ENCODE results near the gene TGFBR2. TPM values are rescaled to one million over a fixed set of nuclear protein-coding genes. Genes with fewer than 3 reads are reported as not detected.

Gene TGFBR2
- total RNA-seq, 1 experiment from 2014 or later: 22.5 TPM

DNA sequence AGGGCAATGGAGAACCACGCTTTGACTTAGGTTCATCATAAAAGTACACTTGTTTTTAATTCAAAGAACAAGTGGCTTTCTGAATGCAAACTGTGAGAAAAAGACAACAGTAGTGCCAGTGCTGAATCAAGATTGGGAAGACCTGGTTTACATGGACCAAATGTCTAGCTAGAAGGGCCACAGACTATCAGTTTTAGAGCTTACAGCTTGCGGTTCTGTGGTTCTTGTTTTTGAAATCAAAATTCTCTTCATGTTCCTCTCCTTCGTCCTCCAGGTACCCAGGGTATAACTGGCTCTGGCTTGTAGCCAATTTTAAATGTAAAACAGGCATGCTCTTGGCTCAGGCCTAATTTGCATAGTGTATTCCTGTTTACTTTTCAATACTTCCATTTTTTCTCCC lies 124.6 kb downstream of the TGFBR2 start:
- intact Hi-C loops (cut with micrococcal nuclease): no loop called here
- Histone ChIP-seq H3K4me1 (ENCODE audit: control insufficient read depth in 1 of 2, insufficient read depth in 2 of 2, low read length in 2 of 2) (no peaks in the 10 kb centered on the region), H3K79me2 (ENCODE audit: insufficient read depth, low read length) (no peaks in the 10 kb centered on the region), H3K27ac (ENCODE audit: low read depth, low read length) (no peak overlapping the region), H3K9ac (ENCODE audit: low read length) (no peak overlapping the region), H3K9me3 (ENCODE audit: control insufficient read depth in 1 of 2, insufficient read depth in 1 of 2, low read depth in 1 of 2, low read length in 2 of 2) (no peaks in the 10 kb centered on the region), H3K9me2 (ENCODE audit: insufficient read depth) (no peaks in the 10 kb centered on the region), H4K20me1 (ENCODE audit: insufficient read depth) (no peaks in the 10 kb centered on the region), H2AFZ (ENCODE audit: low read depth, low read length, poor library complexity, severe bottlenecking) (no peak overlapping the region), H3K4me2 (ENCODE audit: low read length) (no peak overlapping the region), H3K27me3 (ENCODE audit: insufficient read depth, low read length) (no peaks in the 10 kb centered on the region), H3K4me3 (replicated peaks in 1 of 2; ENCODE audit: low read depth in 1 of 2, low read length in 2 of 2) (no peak overlapping the region), H3K36me3 (ENCODE audit: control insufficient read depth in 1 of 2, insufficient read depth in 2 of 2, low read length in 2 of 2) (no peaks in the 10 kb centered on the region)
- CTCF ChIA-PET: no interaction called here
- DNase-seq (ENCODE audit: low read depth, low spot score) (no peak), ATAC-seq (no peak)
- RAD21 ChIA-PET (ENCODE audit: low non-redundant PET in 1 of 2, low total read pairs in 2 of 2, uncharacterized antibody in 2 of 2, unreplicated experiment in 2 of 2): no interaction called here
- TF ChIP-seq EZH2 (IDR thresholded peaks at IDR 0.05) (no peak), SIN3A (IDR thresholded peaks at IDR 0.05; ENCODE audit: low read depth) (no peak), JUND (IDR thresholded peaks at IDR 0.05) (no peak), EZH2phosphoT487 (IDR thresholded peaks at IDR 0.05; ENCODE audit: borderline replicate concordance) (no peak), SP1 (IDR thresholded peaks at IDR 0.05; ENCODE audit: low read depth) (no peak), ZNF274 (IDR thresholded peaks at IDR 0.05; ENCODE audit: low read depth, low read length) (no peak), CEBPB (IDR thresholded peaks at IDR 0.05; ENCODE audit: low read depth) (no peak), RAD21 (IDR thresholded peaks at IDR 0.05; ENCODE audit: low read depth) (no peak), POLR2AphosphoS5 (IDR thresholded peaks at IDR 0.05; ENCODE audit: low read depth, low read length) (no peak), ZFX (IDR thresholded peaks at IDR 0.05) (no peak), POLR2A (IDR thresholded peaks at IDR 0.05; ENCODE audit: borderline replicate concordance, extremely low read depth, insufficient read depth, insufficient read length) (no peak), SRF (IDR thresholded peaks at IDR 0.05; ENCODE audit: low read depth) (no peak)
- TF ChIP-seq, protein P1, sequence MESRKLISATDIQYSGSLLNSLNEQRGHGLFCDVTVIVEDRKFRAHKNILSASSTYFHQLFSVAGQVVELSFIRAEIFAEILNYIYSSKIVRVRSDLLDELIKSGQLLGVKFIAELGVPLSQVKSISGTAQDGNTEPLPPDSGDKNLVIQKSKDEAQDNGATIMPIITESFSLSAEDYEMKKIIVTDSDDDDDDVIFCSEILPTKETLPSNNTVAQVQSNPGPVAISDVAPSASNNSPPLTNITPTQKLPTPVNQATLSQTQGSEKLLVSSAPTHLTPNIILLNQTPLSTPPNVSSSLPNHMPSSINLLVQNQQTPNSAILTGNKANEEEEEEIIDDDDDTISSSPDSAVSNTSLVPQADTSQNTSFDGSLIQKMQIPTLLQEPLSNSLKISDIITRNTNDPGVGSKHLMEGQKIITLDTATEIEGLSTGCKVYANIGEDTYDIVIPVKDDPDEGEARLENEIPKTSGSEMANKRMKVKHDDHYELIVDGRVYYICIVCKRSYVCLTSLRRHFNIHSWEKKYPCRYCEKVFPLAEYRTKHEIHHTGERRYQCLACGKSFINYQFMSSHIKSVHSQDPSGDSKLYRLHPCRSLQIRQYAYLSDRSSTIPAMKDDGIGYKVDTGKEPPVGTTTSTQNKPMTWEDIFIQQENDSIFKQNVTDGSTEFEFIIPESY (IDR thresholded peaks at IDR 0.05; ENCODE audit: extremely low read depth, insufficient replicate concordance, low read length): no peak
- TF ChIP-seq, protein P2, sequence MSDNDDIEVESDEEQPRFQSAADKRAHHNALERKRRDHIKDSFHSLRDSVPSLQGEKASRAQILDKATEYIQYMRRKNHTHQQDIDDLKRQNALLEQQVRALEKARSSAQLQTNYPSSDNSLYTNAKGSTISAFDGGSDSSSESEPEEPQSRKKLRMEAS (IDR thresholded peaks at IDR 0.05): no peak
- TF ChIP-seq, protein P3, sequence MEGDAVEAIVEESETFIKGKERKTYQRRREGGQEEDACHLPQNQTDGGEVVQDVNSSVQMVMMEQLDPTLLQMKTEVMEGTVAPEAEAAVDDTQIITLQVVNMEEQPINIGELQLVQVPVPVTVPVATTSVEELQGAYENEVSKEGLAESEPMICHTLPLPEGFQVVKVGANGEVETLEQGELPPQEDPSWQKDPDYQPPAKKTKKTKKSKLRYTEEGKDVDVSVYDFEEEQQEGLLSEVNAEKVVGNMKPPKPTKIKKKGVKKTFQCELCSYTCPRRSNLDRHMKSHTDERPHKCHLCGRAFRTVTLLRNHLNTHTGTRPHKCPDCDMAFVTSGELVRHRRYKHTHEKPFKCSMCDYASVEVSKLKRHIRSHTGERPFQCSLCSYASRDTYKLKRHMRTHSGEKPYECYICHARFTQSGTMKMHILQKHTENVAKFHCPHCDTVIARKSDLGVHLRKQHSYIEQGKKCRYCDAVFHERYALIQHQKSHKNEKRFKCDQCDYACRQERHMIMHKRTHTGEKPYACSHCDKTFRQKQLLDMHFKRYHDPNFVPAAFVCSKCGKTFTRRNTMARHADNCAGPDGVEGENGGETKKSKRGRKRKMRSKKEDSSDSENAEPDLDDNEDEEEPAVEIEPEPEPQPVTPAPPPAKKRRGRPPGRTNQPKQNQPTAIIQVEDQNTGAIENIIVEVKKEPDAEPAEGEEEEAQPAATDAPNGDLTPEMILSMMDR (IDR thresholded peaks at IDR 0.05 in 2 of 3, conservative IDR thresholded peaks at IDR 0.05 in 1 of 3; ENCODE audit: borderline replicate concordance in 1 of 3, insufficient read depth in 1 of 3, low read depth in 2 of 3, low read length in 2 of 3): no peak
- TF ChIP-seq, protein P4, sequence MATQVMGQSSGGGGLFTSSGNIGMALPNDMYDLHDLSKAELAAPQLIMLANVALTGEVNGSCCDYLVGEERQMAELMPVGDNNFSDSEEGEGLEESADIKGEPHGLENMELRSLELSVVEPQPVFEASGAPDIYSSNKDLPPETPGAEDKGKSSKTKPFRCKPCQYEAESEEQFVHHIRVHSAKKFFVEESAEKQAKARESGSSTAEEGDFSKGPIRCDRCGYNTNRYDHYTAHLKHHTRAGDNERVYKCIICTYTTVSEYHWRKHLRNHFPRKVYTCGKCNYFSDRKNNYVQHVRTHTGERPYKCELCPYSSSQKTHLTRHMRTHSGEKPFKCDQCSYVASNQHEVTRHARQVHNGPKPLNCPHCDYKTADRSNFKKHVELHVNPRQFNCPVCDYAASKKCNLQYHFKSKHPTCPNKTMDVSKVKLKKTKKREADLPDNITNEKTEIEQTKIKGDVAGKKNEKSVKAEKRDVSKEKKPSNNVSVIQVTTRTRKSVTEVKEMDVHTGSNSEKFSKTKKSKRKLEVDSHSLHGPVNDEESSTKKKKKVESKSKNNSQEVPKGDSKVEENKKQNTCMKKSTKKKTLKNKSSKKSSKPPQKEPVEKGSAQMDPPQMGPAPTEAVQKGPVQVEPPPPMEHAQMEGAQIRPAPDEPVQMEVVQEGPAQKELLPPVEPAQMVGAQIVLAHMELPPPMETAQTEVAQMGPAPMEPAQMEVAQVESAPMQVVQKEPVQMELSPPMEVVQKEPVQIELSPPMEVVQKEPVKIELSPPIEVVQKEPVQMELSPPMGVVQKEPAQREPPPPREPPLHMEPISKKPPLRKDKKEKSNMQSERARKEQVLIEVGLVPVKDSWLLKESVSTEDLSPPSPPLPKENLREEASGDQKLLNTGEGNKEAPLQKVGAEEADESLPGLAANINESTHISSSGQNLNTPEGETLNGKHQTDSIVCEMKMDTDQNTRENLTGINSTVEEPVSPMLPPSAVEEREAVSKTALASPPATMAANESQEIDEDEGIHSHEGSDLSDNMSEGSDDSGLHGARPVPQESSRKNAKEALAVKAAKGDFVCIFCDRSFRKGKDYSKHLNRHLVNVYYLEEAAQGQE (IDR thresholded peaks at IDR 0.05; ENCODE audit: low read depth): no peak
- POLR2A ChIA-PET: no interaction called here
- BruUV-seq (replicated peaks): no TSS peak
